Ishikawa (cell line): ENCODE data around the gene SRBD1.

Source experiments
- CEBPB ChIP-seq: IDR thresholded peaks from 2 replicates; pipeline ENCODE4 v1.6.1; 2012
- CREB1 ChIP-seq: IDR thresholded peaks from 2 replicates; pipeline ENCODE4 v1.6.1; 2012; ENCODE audit warnings: low read depth
- EGR1 ChIP-seq: IDR thresholded peaks from 2 replicates; pipeline ENCODE4 v1.6.1; 2012
- EP300 ChIP-seq: IDR thresholded peaks from 2 replicates; pipeline ENCODE4 v1.6.1; 2012; ENCODE audit warnings: borderline replicate concordance
- FOXM1 ChIP-seq: IDR thresholded peaks from 2 replicates; pipeline ENCODE4 v1.6.1; 2012; ENCODE audit warnings: low read depth, borderline replicate concordance
- NFIC ChIP-seq: IDR thresholded peaks from 2 replicates; pipeline ENCODE4 v1.6.1; 2012
- RAD21 ChIP-seq: IDR thresholded peaks from 2 replicates; pipeline ENCODE4 v1.6.1; 2012; ENCODE audit warnings: low read depth
- TAF1 ChIP-seq: IDR thresholded peaks from 2 replicates; pipeline ENCODE4 v1.6.1; 2012; ENCODE audit warnings: low read depth, mild to moderate bottlenecking
- TCF12 ChIP-seq: IDR thresholded peaks from 2 replicates; pipeline ENCODE4 v1.6.1; 2012; ENCODE audit warnings: low read depth
- TEAD4 ChIP-seq: IDR thresholded peaks from 2 replicates; pipeline ENCODE4 v1.6.1; 2012
- YY1 ChIP-seq: IDR thresholded peaks from 2 replicates; pipeline ENCODE4 v1.6.1; 2012; ENCODE audit warnings: low read depth
- ZBTB7A ChIP-seq: IDR thresholded peaks from 2 replicates; pipeline ENCODE4 v1.6.1; 2012; ENCODE audit warnings: low read depth
- TF ChIP-seq, protein P1 (sequence below): IDR thresholded peaks from 2 replicates; pipeline ENCODE4 v1.6.1; 2012
- TF ChIP-seq, protein P2 (sequence below): IDR thresholded peaks from 2 replicates; pipeline ENCODE4 v1.6.1; 2012; ENCODE audit warnings: low read depth, mild to moderate bottlenecking

DNA sequence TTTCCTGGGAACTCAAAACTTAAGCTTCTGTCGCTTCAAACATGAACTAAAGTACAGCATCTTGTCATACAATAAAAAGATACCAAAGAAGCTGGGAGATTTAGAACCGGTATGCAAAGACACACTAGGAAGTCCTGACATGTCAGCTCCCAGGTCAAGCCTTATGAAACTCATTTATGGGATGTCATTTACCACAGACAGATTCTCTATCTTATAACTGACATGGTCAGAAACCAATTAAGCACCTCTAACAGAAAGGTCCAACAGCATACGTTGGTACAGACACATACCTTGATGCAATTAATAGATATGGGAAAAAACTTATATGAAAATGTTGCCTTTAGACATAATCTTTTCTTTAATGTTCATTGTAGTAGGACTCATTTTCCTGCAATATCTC is 169.0 kb downstream of the SRBD1 start:
- TF ChIP-seq EP300 (no peak), CREB1 (no peak), YY1 (no peak), TAF1 (no peak), CEBPB (no peak), TCF12 (no peak), EGR1 (no peak), TEAD4 (no peak), NFIC (no peak), RAD21 (no peak), FOXM1 (no peak), ZBTB7A (no peak)
- TF ChIP-seq, protein P1, sequence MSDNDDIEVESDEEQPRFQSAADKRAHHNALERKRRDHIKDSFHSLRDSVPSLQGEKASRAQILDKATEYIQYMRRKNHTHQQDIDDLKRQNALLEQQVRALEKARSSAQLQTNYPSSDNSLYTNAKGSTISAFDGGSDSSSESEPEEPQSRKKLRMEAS: no peak
- TF ChIP-seq, protein P2, sequence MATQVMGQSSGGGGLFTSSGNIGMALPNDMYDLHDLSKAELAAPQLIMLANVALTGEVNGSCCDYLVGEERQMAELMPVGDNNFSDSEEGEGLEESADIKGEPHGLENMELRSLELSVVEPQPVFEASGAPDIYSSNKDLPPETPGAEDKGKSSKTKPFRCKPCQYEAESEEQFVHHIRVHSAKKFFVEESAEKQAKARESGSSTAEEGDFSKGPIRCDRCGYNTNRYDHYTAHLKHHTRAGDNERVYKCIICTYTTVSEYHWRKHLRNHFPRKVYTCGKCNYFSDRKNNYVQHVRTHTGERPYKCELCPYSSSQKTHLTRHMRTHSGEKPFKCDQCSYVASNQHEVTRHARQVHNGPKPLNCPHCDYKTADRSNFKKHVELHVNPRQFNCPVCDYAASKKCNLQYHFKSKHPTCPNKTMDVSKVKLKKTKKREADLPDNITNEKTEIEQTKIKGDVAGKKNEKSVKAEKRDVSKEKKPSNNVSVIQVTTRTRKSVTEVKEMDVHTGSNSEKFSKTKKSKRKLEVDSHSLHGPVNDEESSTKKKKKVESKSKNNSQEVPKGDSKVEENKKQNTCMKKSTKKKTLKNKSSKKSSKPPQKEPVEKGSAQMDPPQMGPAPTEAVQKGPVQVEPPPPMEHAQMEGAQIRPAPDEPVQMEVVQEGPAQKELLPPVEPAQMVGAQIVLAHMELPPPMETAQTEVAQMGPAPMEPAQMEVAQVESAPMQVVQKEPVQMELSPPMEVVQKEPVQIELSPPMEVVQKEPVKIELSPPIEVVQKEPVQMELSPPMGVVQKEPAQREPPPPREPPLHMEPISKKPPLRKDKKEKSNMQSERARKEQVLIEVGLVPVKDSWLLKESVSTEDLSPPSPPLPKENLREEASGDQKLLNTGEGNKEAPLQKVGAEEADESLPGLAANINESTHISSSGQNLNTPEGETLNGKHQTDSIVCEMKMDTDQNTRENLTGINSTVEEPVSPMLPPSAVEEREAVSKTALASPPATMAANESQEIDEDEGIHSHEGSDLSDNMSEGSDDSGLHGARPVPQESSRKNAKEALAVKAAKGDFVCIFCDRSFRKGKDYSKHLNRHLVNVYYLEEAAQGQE: no peak
